Natural killer cell (primary cell): ENCODE results near the gene FRMD4A. TPM values are rescaled to one million over a fixed set of nuclear protein-coding genes. Genes with fewer than 3 reads are reported as not detected.

Experiments used
- ATAC-seq, 3 donors: fragments of 150-1000 bp in 2 of 3; fragments of 200-7000 bp in 1 of 3; cut with Tn5 transposase; 1 replicate in 1 of 3; 2 replicates in 2 of 3; pipeline ENCODE4 v1.10.0; 2021; ENCODE audit warnings: mild to moderate bottlenecking in 2 of 3, moderate library complexity in 2 of 3
- DNase-seq, 2 donors: peaks; one replicate each; pipeline versions ENCODE4 v3.0.0 to v3.0.0-alpha.2; 2013 to 2021; ENCODE audit warnings: mixed read lengths in 1 of 2
- H3K27ac ChIP-seq: one replicate; pipeline ENCODE4 v1.5.1; 2013; ENCODE audit warnings: mild to moderate bottlenecking, low read length
- H3K27me3 ChIP-seq: one replicate; pipeline ENCODE4 v1.6.1; 2013; ENCODE audit warnings: low read length; ENCODE audit not compliant: control insufficient read depth, insufficient read depth
- H3K36me3 ChIP-seq: one replicate; pipeline ENCODE4 v1.6.1; 2013; ENCODE audit warnings: low read length; ENCODE audit not compliant: control insufficient read depth, insufficient read depth
- H3K4me1 ChIP-seq: one replicate; pipeline ENCODE4 v1.6.1; 2013; ENCODE audit warnings: low read length; ENCODE audit not compliant: control insufficient read depth, insufficient read depth
- H3K4me3 ChIP-seq: one replicate; pipeline ENCODE4 v1.5.1; 2013; ENCODE audit warnings: low read length
- H3K9me3 ChIP-seq: one replicate; pipeline ENCODE4 v1.6.1; 2013; ENCODE audit warnings: low read length; ENCODE audit not compliant: control insufficient read depth, insufficient read depth
- H3K27ac Mint-ChIP-seq, 2 donors: one replicate each; pipeline ENCODE4 v1.8.0; 2022; ENCODE audit warnings: mild to moderate bottlenecking in 2 of 2, mixed read lengths in 2 of 2, moderate library complexity in 1 of 2
- H3K27me3 Mint-ChIP-seq, 2 donors: one replicate each; pipeline ENCODE4 v1.8.0; 2022; ENCODE audit warnings: low read depth in 2 of 2, mixed read lengths in 2 of 2
- H3K36me3 Mint-ChIP-seq: one replicate; pipeline ENCODE4 v1.8.0; 2022; ENCODE audit warnings: mixed read lengths
- H3K4me1 Mint-ChIP-seq, 2 donors: one replicate each; pipeline ENCODE4 v1.8.0; 2022; ENCODE audit warnings: mixed read lengths in 2 of 2
- H3K4me3 Mint-ChIP-seq: one replicate; pipeline ENCODE4 v1.8.0; 2022; ENCODE audit warnings: mild to moderate bottlenecking, moderate library complexity, mixed read lengths
- H3K9me3 Mint-ChIP-seq, 2 donors: one replicate each; pipeline ENCODE4 v1.8.0; 2022; ENCODE audit warnings: mixed read lengths in 2 of 2
- WGBS: methylation state at CpG from one replicate; pipeline ENCODE4 v1.1.7; 2013; ENCODE audit warnings: missing lambda C conversion rate; ENCODE audit not compliant: insufficient coverage; 5-methylcytosine and 5-hydroxymethylcytosine counted together
- intact Hi-C: fragments of 100-400 bp; cut with micrococcal nuclease; formaldehyde crosslinking; loops from one replicate; pipeline ENCODE4 v1.14.2; 2022
- total RNA-seq, 4 donors: library from RNA; stranded (reverse); fragments of 120-200 nt in 1 of 4; gene quantifications; one replicate each; pipeline versions ENCODE4 v1.2.3 to v1.2.4, GENCODE V29; 2013 to 2022
- TF ChIP-seq, protein P1 (sequence below): fragments of 200-600 bp; IDR thresholded peaks from one replicate; pipeline ENCODE4 v1.8.0; 2022; ENCODE audit warnings: antibody characterized with exemption

The FRMD4A gene
- total RNA-seq, 3 donors from 2014 or later (not counting 1 experiment from before 2014, with no cell fraction given): 0.36 to 0.38 TPM; not detected in 1

DNA sequence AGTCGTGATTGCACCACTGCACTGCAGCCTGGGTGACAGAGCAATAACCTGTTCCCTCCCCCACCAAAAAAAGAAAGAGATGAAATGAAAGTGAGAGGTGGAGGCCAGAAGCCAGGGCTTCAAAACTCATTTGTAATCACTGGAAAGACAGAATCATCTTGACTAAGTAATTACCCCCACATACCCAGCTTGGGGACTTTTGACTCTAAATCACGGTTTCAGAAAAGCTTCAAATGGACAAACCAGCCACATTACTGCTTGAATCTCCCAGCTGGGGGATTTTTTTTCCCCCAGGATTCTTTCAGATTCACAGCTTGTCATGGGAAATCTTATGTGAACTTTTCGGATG, 361.0 kb downstream of the FRMD4A start:
- no peak for DNase-seq
- Mint-ChIP-seq H3K36me3 (no peaks in the 10 kb centered on the region), H3K4me1 (no peaks in the 10 kb centered on the region), H3K4me3 (no peak overlapping the region), H3K27ac (no peak overlapping the region), H3K9me3 (no peaks in the 10 kb centered on the region), H3K27me3 (peaks cover 3 to 10% of the 10 kb centered on the region in 2 donors)
- no peak for ATAC-seq
- Histone ChIP-seq H3K27ac (no peak overlapping the region), H3K27me3 (no peaks in the 10 kb centered on the region), H3K4me1 (no peaks in the 10 kb centered on the region), H3K9me3 (no peaks in the 10 kb centered on the region), H3K4me3 (no peak overlapping the region), H3K36me3 (no peaks in the 10 kb centered on the region)
- 82% methylated on average over 1 of the region's 3 CpGs for WGBS
- TF ChIP-seq, protein P1, sequence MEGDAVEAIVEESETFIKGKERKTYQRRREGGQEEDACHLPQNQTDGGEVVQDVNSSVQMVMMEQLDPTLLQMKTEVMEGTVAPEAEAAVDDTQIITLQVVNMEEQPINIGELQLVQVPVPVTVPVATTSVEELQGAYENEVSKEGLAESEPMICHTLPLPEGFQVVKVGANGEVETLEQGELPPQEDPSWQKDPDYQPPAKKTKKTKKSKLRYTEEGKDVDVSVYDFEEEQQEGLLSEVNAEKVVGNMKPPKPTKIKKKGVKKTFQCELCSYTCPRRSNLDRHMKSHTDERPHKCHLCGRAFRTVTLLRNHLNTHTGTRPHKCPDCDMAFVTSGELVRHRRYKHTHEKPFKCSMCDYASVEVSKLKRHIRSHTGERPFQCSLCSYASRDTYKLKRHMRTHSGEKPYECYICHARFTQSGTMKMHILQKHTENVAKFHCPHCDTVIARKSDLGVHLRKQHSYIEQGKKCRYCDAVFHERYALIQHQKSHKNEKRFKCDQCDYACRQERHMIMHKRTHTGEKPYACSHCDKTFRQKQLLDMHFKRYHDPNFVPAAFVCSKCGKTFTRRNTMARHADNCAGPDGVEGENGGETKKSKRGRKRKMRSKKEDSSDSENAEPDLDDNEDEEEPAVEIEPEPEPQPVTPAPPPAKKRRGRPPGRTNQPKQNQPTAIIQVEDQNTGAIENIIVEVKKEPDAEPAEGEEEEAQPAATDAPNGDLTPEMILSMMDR: no peak
- intact Hi-C loops: no loop called here

DNA sequence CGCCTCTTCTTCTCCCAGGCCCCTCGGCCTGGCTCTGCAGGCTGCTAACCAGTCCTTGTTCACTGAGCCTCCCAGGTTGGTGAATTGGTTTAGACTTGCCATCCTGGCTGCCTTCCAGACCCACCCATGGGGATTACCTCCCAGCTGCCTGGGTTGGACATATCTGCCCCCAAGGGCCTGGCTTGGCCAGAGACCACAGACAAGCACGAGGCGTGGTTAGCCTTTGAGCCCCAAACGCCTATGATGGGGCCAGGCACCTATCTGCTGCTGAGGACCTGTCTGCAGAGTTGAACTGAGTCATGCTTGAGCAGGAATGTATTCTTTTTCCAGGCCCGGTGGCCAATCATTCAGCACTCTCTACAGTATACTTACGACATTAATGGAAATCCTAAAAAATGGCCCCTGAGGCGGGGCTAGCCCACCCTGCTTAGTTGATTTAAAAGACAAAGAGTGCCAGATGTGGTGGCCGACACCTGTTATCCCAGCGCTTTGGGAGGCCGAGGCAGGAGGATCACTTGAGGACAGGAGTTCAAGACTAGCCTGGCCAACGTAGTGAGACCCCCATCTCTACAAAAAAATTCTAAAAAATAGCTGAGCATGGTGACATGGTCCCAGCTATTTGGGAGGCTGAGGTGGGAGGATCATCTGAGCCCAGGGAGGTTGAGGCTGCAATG, 361.5 kb downstream of the FRMD4A start:
- Histone ChIP-seq H3K9me3 (no peaks in the 10 kb centered on the region), H3K4me3 (no peak overlapping the region), H3K27ac (no peak overlapping the region), H3K36me3 (no peaks in the 10 kb centered on the region), H3K4me1 (no peaks in the 10 kb centered on the region), H3K27me3 (no peaks in the 10 kb centered on the region)
- intact Hi-C loops: no loop called here
- Mint-ChIP-seq H3K4me3 (no peak overlapping the region), H3K27ac (no peak overlapping the region), H3K36me3 (no peaks in the 10 kb centered on the region), H3K4me1 (no peaks in the 10 kb centered on the region), H3K27me3 (peaks cover 3 to 10% of the 10 kb centered on the region in 2 donors), H3K9me3 (no peaks in the 10 kb centered on the region)
- TF ChIP-seq, protein P1: no peak
- 93% methylated on average over 12 of the region's 12 CpGs for WGBS
- DNase-seq (no peak), ATAC-seq (no peak)

DNA sequence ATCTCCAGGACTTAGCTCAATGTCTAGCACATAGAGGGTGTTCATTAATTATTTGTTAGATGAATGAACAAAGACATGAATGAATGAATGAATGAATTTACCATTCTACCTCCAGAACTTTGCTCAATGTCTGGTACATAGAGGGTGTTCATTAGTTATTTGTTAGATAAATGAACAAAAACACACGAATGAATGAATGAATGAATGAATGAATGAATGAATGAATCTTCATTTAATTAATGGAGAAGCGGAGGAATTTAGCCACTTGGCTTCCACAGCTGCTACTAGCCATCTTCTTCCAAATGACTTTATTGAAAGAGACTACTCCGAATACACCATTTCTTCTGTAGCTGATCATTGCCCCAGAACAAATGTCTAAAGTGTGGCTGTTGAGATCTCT, 368.9 kb downstream of the FRMD4A start:
- 93% methylated on average over 3 of the region's 3 CpGs for WGBS
- intact Hi-C loops: no loop called here
- no peak overlapping the region for H3K4me3 ChIP-seq
- TF ChIP-seq, protein P1: no peak
- no peaks in the 10 kb centered on the region for H3K27me3 ChIP-seq
- no peaks in the 10 kb centered on the region for H3K36me3 Mint-ChIP-seq
- no peaks in the 10 kb centered on the region for H3K9me3 Mint-ChIP-seq
- no peaks in the 10 kb centered on the region for H3K4me1 Mint-ChIP-seq
- H3K4me1 ChIP-seq: no peaks in the 10 kb centered on the region
- no peak overlapping the region for H3K27ac ChIP-seq
- no peak for ATAC-seq
- no peak for DNase-seq
- H3K36me3 ChIP-seq: no peaks in the 10 kb centered on the region
- no peak overlapping the region for H3K27ac Mint-ChIP-seq
- no peak overlapping the region for H3K4me3 Mint-ChIP-seq
- peaks cover 18 to 50% of the 10 kb centered on the region in 2 donors for H3K27me3 Mint-ChIP-seq
- no peaks in the 10 kb centered on the region for H3K9me3 ChIP-seq

DNA sequence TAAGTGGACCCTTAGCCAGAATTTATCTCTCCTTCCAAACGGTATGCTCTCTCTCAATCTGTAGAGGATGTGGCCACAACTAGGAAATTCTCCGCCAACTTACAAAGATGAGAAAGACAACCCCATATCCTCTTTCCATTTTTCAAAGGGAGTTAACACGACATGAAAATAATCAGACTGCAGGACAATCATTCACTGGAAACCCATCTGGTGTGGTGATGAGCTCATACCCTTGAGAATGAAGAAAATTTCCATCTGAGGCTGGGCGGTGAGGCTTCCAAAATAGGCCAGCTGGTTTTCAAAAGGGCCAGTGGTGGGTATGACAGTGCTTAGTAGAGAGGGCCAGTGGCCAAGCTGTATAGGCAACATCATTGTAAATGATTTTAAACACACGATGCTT, 369.6 kb downstream of the FRMD4A start:
- TF ChIP-seq, protein P1: no peak
- intact Hi-C loops: no loop called here
- no peaks in the 10 kb centered on the region for H3K4me1 Mint-ChIP-seq
- H3K36me3 Mint-ChIP-seq: no peaks in the 10 kb centered on the region
- Histone ChIP-seq H3K4me3 (no peak overlapping the region), H3K36me3 (no peaks in the 10 kb centered on the region), H3K9me3 (no peaks in the 10 kb centered on the region), H3K4me1 (no peaks in the 10 kb centered on the region), H3K27me3 (no peaks in the 10 kb centered on the region), H3K27ac (no peak overlapping the region)
- H3K9me3 Mint-ChIP-seq: no peaks in the 10 kb centered on the region
- ATAC-seq: no peak
- DNase-seq: no peak
- no peak overlapping the region for H3K27ac Mint-ChIP-seq
- no peak overlapping the region for H3K4me3 Mint-ChIP-seq
- 50% methylated on average over 5 of the region's 5 CpGs for WGBS
- peaks cover 21 to 50% of the 10 kb centered on the region in 2 donors for H3K27me3 Mint-ChIP-seq
